HG03045 (cell line): ENCODE results near the gene ZW10.
A peak's percentile ranks its signal among the peaks of the same experiment; 100 is the strongest.
"Not testable (repeated sequence)": the region's sequence is repeated elsewhere in the genome, so short reads cannot be mapped to it uniquely, and the experiment has no call there.

Experiments
- ATAC-seq: cut with Tn5 transposase; IDR thresholded peaks from one replicate; pipeline ENCODE4 v1.9.1; 2021; ENCODE audit warnings: mild to moderate bottlenecking, moderate library complexity; ENCODE audit not compliant: unreplicated experiment

ZW10 gene

GRCh38 chr11:113773416-113774173 is at the start of gene ZW10:
Gene ZW10 (minus strand): TSS chr11:113773692. CDS start chr11:113773666, 26 bp downstream.
- ATAC-seq, result peak; percentile 98

- ATAC-seq, result no peak
Measured at GRCh38 chr11:113818426-113818825, 44.9 kb upstream of the ZW10 start.

GRCh38 chr11:113817626-113818025 is 44.1 kb upstream of the ZW10 start:
- ATAC-seq, result no peak

DNA sequence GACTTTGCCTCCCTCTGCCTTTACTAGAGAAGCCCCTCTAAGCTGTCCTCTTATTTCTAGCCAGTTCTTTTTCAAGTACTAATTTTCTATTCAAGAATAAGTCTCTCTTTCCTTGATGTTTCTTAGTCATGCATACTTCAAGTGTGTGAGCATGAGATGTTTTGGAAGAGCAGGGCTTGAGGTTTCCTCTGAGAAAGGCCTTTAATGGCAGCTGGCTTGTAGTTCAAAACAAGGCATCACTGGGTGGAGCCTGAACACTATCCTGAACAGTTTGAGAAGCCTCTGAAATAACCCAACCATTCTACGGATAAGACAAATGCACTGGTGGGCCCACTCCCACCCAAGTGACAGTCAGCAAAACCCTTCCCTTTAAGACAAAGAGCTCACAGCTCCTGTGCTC is 43.7 kb upstream of the ZW10 start:
- ATAC-seq, result no peak

- no peak for ATAC-seq
Measured at GRCh38 chr11:113814181-113814580, 40.7 kb upstream of the ZW10 start.

- ATAC-seq, result no peak
Measured at GRCh38 chr11:113808931-113809330, 35.4 kb upstream of the ZW10 start.

GRCh38 chr11:113806406-113806805 is 32.9 kb upstream of the ZW10 start:
- no peak for ATAC-seq

- ATAC-seq, result no peak
Measured at GRCh38 chr11:113805640-113806039, 32.1 kb upstream of the ZW10 start.

DNA sequence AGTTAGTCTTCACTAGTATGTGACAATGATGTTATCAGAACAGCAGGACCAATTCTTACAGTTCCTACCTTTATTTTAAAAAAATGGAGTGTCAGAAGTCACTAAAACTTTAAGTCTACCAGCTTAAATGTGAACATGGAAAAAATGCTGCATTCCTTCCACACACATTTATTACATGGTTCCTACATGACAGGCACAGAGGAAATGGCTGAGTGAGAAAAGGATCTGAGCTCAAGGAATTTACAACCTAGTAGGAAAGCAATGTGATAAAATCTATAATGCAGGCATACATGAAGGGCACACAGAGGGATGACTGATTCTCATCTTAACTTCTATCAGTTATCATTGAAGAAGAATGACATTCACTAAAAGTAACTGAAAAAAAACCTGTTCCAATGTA is 29.1 kb upstream of the ZW10 start:
- no peak for ATAC-seq

GRCh38 chr11:113796663-113797259 is 23.3 kb upstream of the ZW10 start:
- ATAC-seq, result no peak

- ATAC-seq, result no peak
Measured at GRCh38 chr11:113789675-113790320, 16.3 kb upstream of the ZW10 start.

DNA sequence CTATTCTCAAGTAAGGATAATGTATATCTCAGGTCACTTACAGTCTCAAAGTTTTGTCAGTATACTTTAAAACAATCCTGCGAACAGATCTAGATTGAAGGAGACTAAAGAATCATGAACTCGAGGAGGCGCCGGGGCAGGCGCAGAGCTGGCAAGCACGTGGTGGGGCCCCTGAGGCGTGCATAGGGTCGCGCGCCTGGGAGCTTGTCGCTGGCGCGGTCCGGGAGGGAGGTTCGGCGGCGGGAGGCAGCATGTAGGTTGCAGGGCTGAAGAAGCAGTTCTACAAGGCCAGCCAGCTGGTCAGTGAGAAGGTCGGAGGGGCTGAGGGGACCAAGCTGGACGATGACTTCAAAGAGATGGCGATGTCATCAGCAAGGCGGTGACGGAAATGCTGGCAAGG is 15.5 kb upstream of the ZW10 start:
- ATAC-seq, result not testable (repeated sequence)

GRCh38 chr11:113782134-113782533 is 8.6 kb upstream of the ZW10 start:
- ATAC-seq, result no peak

DNA sequence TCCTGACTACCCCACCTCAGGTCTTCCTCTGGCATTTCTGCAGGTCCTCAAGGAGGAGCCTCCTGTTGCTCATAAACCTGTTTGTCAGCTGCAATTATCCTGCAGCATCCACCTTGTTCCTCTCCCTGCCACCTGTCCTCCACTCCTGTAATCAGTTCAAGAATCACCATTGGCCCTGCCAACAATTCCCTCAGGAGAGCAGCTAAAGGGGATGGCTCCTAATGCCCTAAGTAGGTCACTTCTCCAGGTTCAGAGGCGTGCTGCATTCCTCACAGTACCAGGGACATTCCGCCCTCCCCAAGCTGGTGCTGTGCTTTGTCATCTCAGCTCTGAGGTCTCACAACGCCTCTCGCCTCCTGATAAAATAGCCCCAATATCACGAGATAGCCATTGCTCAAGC is 8.2 kb upstream of the ZW10 start:
- no peak for ATAC-seq

- no peak for ATAC-seq
Measured at GRCh38 chr11:113779496-113779895, 6.0 kb upstream of the ZW10 start, which contains the start of gene CLDN25. Gene CLDN25 (plus strand): TSS chr11:113779796. CDS start chr11:113779796, 0 bp downstream.

- ATAC-seq, result no peak
Measured at GRCh38 chr11:113778111-113778910, 4.8 kb upstream of the ZW10 start.

DNA sequence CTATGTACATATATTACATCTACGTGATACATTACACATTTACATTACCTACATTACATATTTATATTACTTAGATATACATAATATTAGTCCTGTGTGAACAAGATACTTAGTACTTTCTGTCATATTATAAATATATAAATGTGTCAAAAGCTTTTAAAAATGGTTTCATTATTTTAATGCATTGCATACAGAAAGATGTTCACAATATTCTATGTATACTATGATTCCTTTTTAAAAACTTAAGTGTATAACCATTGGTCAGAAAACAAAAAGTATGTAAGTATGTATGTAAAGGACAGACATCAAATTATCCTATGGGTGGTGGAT is 647 bp upstream of the ZW10 start:
- no peak for ATAC-seq

GRCh38 chr11:113773092-113773415 is 438 bp downstream of the ZW10 start:
- ATAC-seq, result no peak

GRCh38 chr11:113771964-113772363 is 1.5 kb downstream of the ZW10 start:
- ATAC-seq, result no peak

GRCh38 chr11:113764527-113765219 is 8.8 kb downstream of the ZW10 start:
- ATAC-seq, result no peak

- not testable (repeated sequence) for ATAC-seq
Measured at GRCh38 chr11:113763040-113763439, 10.5 kb downstream of the ZW10 start.
